Tibial nerve (tissue), 4 donors: ENCODE data around the gene IL21R. TPM values are rescaled to one million over a fixed set of nuclear protein-coding genes. Genes with fewer than 3 reads are reported as not detected.

Experiments
- DNase-seq, 2 donors: peaks; one replicate each; pipeline ENCODE4 v3.0.0-alpha.2; 2019; ENCODE audit warnings: low spot score in 2 of 2
- H3K27ac ChIP-seq, 4 donors: fragments of 200-600 bp; sonication (generic) in 3 of 4; one replicate each; pipeline ENCODE4 v1.5.1; 2017 to 2019; ENCODE audit warnings: mild to moderate bottlenecking in 1 of 4
- H3K27me3 ChIP-seq, 2 donors: fragments of 200-600 bp; sonication (generic) in 1 of 2; one replicate each; pipeline versions ENCODE4 v1.5.1 to v1.6.0; 2017 to 2019
- H3K36me3 ChIP-seq, 3 donors: fragments of 200-600 bp; sonication (generic); one replicate each; pipeline ENCODE4 v1.5.1; 2018 to 2019
- H3K4me1 ChIP-seq, 4 donors: fragments of 200-600 bp; sonication (generic) in 3 of 4; one replicate each; pipeline ENCODE4 v1.5.1; 2017 to 2019
- H3K4me3 ChIP-seq, 4 donors: fragments of 200-600 bp; sonication (generic) in 3 of 4; one replicate each; pipeline ENCODE4 v1.5.1; 2017 to 2019; ENCODE audit warnings: mild to moderate bottlenecking in 1 of 4, moderate library complexity in 1 of 4
- H3K9me3 ChIP-seq, 4 donors: fragments of 200-600 bp; sonication (generic) in 3 of 4; one replicate each; pipeline ENCODE4 v1.5.1; 2017 to 2019
- EP300 ChIP-seq, 2 donors: sonication (generic); formaldehyde crosslinking; IDR thresholded peaks; one replicate each; pipeline ENCODE4 v1.6.1; 2017; ENCODE audit warnings: antibody characterized with exemption in 2 of 2, mild to moderate bottlenecking in 1 of 2
- POLR2A ChIP-seq, 2 donors: fragments of 450-650 bp; IDR thresholded peaks; one replicate each; pipeline ENCODE4 v1.6.1; 2017; ENCODE audit warnings: antibody characterized with exemption in 2 of 2, mild to moderate bottlenecking in 2 of 2, moderate library complexity in 2 of 2
- WGBS, 2 donors: methylation state at CpG; one replicate each; pipeline ENCODE4 v1.1.5; 2018; 5-methylcytosine and 5-hydroxymethylcytosine counted together
- total RNA-seq, 4 donors: library from RNA; depleted of rRNA; stranded (reverse); fragments of >200 nt; gene quantifications; one replicate each; pipeline ENCODE4 v1.1.0, GENCODE V29; 2016
- TF ChIP-seq, protein P1 (sequence below), 5 experiments: fragments of 200-600 bp in 3 of 5; fragments of 450-650 bp in 2 of 5; sonication (generic) in 3 of 5; IDR thresholded peaks; one replicate each; pipeline ENCODE4 v1.5.1; 2016 to 2019; ENCODE audit warnings: antibody characterized with exemption in 5 of 5, mild to moderate bottlenecking in 3 of 5, moderate library complexity in 2 of 5

The IL21R gene
- total RNA-seq, 4 donors from 2014 or later: 0.21 to 1.2 TPM; not detected in 2

DNA sequence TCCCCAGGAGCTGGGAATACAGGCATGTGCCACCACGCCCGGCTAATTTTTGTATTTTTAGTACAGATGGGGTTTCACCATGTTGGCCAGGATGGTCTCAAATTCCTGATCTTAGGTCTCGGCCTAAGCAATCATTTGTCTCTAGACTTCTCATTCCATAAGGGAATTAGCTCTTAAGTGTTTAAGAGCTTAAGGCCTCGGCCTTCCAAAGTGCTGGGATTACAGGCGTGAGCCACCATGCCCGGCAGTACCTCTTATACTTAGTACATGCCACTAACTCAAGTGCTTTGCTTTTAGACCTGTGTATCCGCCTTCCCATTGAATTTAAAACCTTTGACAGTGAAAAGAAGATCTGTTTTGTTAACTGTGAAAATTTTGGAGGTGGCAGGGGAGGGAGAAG is 16.6 kb upstream of the IL21R start:
- DNase-seq: no peak
- Histone ChIP-seq H3K36me3 (no peaks in the 10 kb centered on the region), H3K27ac (no peak overlapping the region)

DNA sequence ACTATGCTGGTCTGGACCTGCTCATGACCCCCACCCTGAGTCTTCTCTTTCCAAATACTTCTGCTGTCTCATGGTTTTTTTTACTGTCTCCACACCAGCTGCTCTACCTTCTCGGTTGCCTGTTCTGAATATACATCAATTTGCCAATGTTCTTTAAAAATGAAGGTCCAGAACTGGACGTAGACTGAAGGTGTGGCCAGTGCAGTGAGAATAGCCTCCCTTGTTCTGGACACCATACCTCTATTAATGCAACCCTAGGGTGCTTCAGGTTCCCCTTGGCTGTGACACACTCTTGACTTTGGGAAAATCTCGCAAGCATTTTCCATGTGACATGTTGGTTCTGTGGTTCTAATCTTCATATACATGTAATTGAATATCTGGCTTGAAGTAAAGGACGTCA is 15.3 kb upstream of the IL21R start:
- H3K9me3 ChIP-seq: peaks cover 0 to 44% (median 0%) of the 10 kb centered on the region in 4 donors
- no peaks in the 10 kb centered on the region for H3K4me1 ChIP-seq
- TF ChIP-seq EP300 (IDR thresholded peaks at IDR 0.05): no peak
- TF ChIP-seq, protein P1, sequence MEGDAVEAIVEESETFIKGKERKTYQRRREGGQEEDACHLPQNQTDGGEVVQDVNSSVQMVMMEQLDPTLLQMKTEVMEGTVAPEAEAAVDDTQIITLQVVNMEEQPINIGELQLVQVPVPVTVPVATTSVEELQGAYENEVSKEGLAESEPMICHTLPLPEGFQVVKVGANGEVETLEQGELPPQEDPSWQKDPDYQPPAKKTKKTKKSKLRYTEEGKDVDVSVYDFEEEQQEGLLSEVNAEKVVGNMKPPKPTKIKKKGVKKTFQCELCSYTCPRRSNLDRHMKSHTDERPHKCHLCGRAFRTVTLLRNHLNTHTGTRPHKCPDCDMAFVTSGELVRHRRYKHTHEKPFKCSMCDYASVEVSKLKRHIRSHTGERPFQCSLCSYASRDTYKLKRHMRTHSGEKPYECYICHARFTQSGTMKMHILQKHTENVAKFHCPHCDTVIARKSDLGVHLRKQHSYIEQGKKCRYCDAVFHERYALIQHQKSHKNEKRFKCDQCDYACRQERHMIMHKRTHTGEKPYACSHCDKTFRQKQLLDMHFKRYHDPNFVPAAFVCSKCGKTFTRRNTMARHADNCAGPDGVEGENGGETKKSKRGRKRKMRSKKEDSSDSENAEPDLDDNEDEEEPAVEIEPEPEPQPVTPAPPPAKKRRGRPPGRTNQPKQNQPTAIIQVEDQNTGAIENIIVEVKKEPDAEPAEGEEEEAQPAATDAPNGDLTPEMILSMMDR (IDR thresholded peaks at IDR 0.05): no peak
- no peak for TF ChIP-seq POLR2A (IDR thresholded peaks at IDR 0.05)
- no peak overlapping the region for H3K4me3 ChIP-seq
- DNase-seq: no peak
- H3K36me3 ChIP-seq: no peaks in the 10 kb centered on the region
- 77 to 80% methylated on average over 4 of the region's 4 CpGs for WGBS, 2 donors
- H3K27me3 ChIP-seq: no peaks in the 10 kb centered on the region
- H3K27ac ChIP-seq: no peak overlapping the region

More for the DNA sequence above, 16.6 kb upstream of the IL21R start:
- WGBS, 2 donors: 78 to 89% methylated on average over 7 of the region's 7 CpGs
- Histone ChIP-seq H3K27me3 (no peaks in the 10 kb centered on the region), H3K4me1 (no peaks in the 10 kb centered on the region), H3K4me3 (no peak overlapping the region), H3K9me3 (peaks cover 0 to 50% (median 0%) of the 10 kb centered on the region in 4 donors)
- TF ChIP-seq POLR2A (IDR thresholded peaks at IDR 0.05) (no peak), EP300 (IDR thresholded peaks at IDR 0.05) (no peak)
- TF ChIP-seq, protein P1 (IDR thresholded peaks at IDR 0.05): no peak

DNA sequence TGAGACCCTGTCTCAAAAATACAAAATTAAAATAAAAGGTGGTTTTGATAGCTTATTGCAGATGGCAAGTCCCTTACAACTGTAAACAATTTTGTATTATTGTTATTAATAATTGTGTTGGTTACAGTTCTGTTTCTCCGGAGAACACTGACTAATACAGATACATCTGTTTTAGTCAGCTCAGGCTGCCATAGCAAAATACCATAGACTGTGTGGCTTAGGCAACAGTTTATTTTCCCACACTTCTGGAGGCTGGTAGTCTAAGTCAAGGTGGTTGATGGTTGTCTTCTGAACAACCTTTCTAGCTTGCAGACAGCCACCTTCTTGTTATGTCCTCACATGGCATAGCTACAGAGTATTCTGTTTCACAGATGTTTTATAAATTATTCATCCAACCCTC is 14.2 kb upstream of the IL21R start:
- Histone ChIP-seq H3K27ac (no peak overlapping the region), H3K36me3 (no peaks in the 10 kb centered on the region), H3K4me3 (no peak overlapping the region), H3K9me3 (peaks cover 0 to 49% (median 0%) of the 10 kb centered on the region in 4 donors), H3K27me3 (no peaks in the 10 kb centered on the region), H3K4me1 (no peaks in the 10 kb centered on the region)
- TF ChIP-seq EP300 (IDR thresholded peaks at IDR 0.05): no peak
- no peak for DNase-seq
- WGBS, 2 donors: 91 to 96% methylated on average over 1 of the region's 1 CpG

DNA sequence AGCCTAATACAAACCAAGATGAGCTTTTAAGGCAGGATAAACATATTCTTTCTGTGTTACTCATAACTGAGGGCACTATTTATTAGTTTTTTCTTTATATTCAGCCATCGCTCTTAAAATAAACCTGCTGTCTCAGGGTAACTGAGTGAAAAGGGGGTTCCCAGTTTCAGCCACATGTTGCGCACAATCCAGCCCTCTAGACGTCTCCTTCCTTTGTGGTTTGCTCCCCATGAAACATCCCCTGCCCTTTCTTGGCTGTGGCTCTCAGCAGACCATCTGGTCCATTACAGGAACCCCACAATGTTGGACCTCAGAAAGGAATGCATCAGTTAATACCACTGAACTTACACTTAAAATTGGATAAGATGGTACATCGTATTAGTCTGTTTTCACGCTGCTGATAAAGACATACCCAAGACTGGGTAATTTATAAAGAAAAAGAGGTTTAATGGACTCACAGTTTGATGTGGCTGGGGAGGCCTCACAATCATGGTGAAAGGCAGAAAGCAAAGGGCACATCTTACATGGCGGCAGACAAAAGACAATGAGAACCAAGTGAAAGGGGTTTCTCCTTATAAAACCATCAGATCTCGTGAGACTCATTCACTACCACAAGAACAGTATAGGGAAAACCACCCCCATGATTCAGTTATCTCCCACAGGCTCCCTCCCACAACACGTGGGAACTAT is 12.6 kb upstream of the IL21R start:
- Histone ChIP-seq H3K4me1 (no peaks in the 10 kb centered on the region), H3K4me3 (no peak overlapping the region), H3K36me3 (no peaks in the 10 kb centered on the region), H3K27me3 (no peaks in the 10 kb centered on the region), H3K27ac (no peak overlapping the region), H3K9me3 (peaks cover 0 to 52% (median 0%) of the 10 kb centered on the region in 4 donors)
- no peak for DNase-seq
- 84 to 86% methylated on average over 8 of the region's 8 CpGs for whole genome bisulfite sequencing, 2 donors
- TF ChIP-seq, protein P1 (IDR thresholded peaks at IDR 0.05): no peak
- TF ChIP-seq EP300 (IDR thresholded peaks at IDR 0.05) (no peak), POLR2A (IDR thresholded peaks at IDR 0.05) (no peak)

DNA sequence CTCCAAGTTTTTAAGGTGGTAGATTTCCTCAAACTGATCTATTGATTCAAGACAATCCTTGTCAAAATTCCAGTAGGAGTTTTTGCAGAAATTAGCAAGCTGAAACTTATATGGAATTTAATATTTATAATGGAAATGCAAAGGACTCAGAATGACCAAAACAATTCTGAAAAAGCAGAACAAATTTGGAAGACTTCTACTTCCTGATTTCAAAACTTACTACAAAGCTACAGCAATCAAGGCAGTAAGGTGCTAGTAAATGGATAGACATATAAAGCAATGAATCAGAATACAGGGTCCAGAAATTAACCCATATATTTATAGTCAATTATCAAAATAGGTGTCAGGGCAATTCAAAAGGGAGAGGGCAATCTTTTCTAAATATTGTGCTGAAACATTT is 11.8 kb upstream of the IL21R start:
- Histone ChIP-seq H3K4me3 (no peak overlapping the region), H3K4me1 (no peaks in the 10 kb centered on the region), H3K27ac (no peak overlapping the region), H3K36me3 (no peaks in the 10 kb centered on the region), H3K9me3 (peaks cover 0 to 51% (median 0%) of the 10 kb centered on the region in 4 donors), H3K27me3 (no peaks in the 10 kb centered on the region)
- no peak for TF ChIP-seq POLR2A (IDR thresholded peaks at IDR 0.05)
- TF ChIP-seq EP300 (IDR thresholded peaks at IDR 0.05): no peak
- TF ChIP-seq, protein P1 (IDR thresholded peaks at IDR 0.05): no peak
- DNase-seq: no peak
